ENCODE measurements around the gene VRK1. TPM values are rescaled to one million over a fixed set of nuclear protein-coding genes. Genes with fewer than 3 reads are reported as not detected.

Gene VRK1
- polyA plus RNA-seq, 3 donors: 5.5 to 14.3 (median 13.2) TPM

DNA sequence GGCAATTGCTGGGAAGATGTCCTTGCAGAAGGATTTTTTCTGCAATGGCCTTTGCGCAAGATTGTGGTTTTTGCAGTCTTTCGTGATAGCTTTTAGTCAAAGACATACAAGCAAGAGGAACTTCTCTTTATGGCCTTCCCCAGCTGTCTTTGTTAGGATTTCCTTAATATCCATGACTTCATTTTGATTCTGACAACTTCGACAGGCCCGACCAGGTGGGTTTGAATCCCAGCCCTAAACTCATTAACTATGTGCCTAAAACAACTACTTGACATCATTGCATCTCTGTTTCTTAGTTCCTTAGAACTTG, 13.3 kb upstream of the VRK1 start:
- peak overlapping the region in 1 of 2 donors; percentile 77 for H3K4me3 Mint-ChIP-seq
- H3K9me3 ChIP-seq (replicated peaks in 1 of 2; ENCODE audit: control insufficient read depth in 1 of 2, insufficient read depth in 1 of 2, low read length in 2 of 2): peaks cover 0 to 3% of the 10 kb centered on the region in 2 donors
- peaks cover 45% of the 10 kb centered on the region for H3K4me1 Mint-ChIP-seq
- peak; percentile 67 to 93 (median 86) for DNase-seq
- peaks cover 7 to 16% (median 14%) of the 10 kb centered on the region in 3 donors for H3K27me3 Mint-ChIP-seq (ENCODE audit: low read depth in 3 of 3)
- peak overlapping the region; percentile 80 to 93 (median 89) for H3K27ac Mint-ChIP-seq
- H3K79me2 ChIP-seq (ENCODE audit: insufficient read depth, low read length): no peaks in the 10 kb centered on the region
- TF ChIP-seq, protein P1, sequence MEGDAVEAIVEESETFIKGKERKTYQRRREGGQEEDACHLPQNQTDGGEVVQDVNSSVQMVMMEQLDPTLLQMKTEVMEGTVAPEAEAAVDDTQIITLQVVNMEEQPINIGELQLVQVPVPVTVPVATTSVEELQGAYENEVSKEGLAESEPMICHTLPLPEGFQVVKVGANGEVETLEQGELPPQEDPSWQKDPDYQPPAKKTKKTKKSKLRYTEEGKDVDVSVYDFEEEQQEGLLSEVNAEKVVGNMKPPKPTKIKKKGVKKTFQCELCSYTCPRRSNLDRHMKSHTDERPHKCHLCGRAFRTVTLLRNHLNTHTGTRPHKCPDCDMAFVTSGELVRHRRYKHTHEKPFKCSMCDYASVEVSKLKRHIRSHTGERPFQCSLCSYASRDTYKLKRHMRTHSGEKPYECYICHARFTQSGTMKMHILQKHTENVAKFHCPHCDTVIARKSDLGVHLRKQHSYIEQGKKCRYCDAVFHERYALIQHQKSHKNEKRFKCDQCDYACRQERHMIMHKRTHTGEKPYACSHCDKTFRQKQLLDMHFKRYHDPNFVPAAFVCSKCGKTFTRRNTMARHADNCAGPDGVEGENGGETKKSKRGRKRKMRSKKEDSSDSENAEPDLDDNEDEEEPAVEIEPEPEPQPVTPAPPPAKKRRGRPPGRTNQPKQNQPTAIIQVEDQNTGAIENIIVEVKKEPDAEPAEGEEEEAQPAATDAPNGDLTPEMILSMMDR (IDR thresholded peaks at IDR 0.05): no peak
- no peak overlapping the region for H3K9ac ChIP-seq (ENCODE audit: insufficient read depth, low read length, poor library complexity, severe bottlenecking)
- intact Hi-C loops (cut with micrococcal nuclease): no loop called here
- no peak overlapping the region for H2AFZ ChIP-seq (ENCODE audit: insufficient read depth, low read depth, low read length, poor library complexity, severe bottlenecking)
- H3K4me1 ChIP-seq (ENCODE audit: control insufficient read depth in 1 of 2, insufficient read depth in 2 of 2, low read length in 2 of 2): peaks cover 31 to 43% of the 10 kb centered on the region in 2 donors
- peak overlapping the region; percentile 59 for H3K4me2 ChIP-seq (replicated peaks; ENCODE audit: extremely low read depth, low read length, poor library complexity, severe bottlenecking)
- H3K36me3 Mint-ChIP-seq: no peaks in the 10 kb centered on the region
- no peaks in the 10 kb centered on the region for H4K20me1 ChIP-seq (ENCODE audit: insufficient read depth, low read length)
- H3K27ac ChIP-seq (ENCODE audit: low read depth in 1 of 2, low read length in 2 of 2): peak overlapping the region; percentile 29 to 72
- H3K9me3 Mint-ChIP-seq: peaks cover 0 to 3% (median 0%) of the 10 kb centered on the region in 7 donors
- peak overlapping the region in 1 of 3 experiments; percentile 49 for H3K4me3 ChIP-seq (replicated peaks in 1 of 3; ENCODE audit: low read depth in 2 of 3, low read length in 3 of 3)
- no peaks in the 10 kb centered on the region for H3K36me3 ChIP-seq (replicated peaks in 1 of 2; ENCODE audit: control insufficient read depth in 1 of 2, insufficient read depth in 2 of 2, low read length in 2 of 2)
- peaks cover 7 to 12% of the 10 kb centered on the region in 2 donors for H3K27me3 ChIP-seq (ENCODE audit: control insufficient read depth in 2 of 2, insufficient read depth in 2 of 2, low read length in 2 of 2)
- 0% methylated on average over 2 of the region's 4 CpGs for WGBS (ENCODE audit: insufficient coverage)

DNA sequence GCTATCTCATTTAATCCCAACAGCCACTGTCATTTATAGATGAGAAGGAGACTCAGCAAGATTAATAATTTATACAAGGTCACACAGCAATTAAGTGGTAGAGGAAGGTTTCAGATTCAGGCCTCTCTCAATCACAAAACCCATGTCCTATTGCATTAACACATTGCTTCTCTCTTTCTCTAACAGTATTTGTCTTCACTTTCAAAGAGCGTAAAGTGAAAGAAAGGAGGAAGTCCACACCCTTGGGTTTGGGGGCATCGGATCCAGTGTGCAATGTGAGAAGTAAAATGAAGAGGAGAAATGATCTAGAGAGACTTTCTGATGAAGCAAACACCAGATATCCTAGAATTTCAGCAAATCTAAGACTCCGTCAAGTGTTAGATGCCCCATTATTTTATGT, 7.0 kb upstream of the VRK1 start:
- H3K36me3 ChIP-seq (replicated peaks in 1 of 2; ENCODE audit: control insufficient read depth in 1 of 2, insufficient read depth in 2 of 2, low read length in 2 of 2): no peaks in the 10 kb centered on the region
- H2AFZ ChIP-seq (ENCODE audit: insufficient read depth, low read depth, low read length, poor library complexity, severe bottlenecking): no peak overlapping the region
- H3K79me2 ChIP-seq (ENCODE audit: insufficient read depth, low read length): no peaks in the 10 kb centered on the region
- H3K27me3 ChIP-seq (ENCODE audit: control insufficient read depth in 2 of 2, insufficient read depth in 2 of 2, low read length in 2 of 2): no peaks in the 10 kb centered on the region
- Mint-ChIP-seq H3K4me1 (peaks cover 60% of the 10 kb centered on the region), H3K36me3 (no peaks in the 10 kb centered on the region), H3K4me3 (peak overlapping the region; percentile 5 to 70), H3K27me3 (ENCODE audit: low read depth in 3 of 3) (peaks cover 2 to 10% (median 2%) of the 10 kb centered on the region in 3 donors), H3K27ac (peak overlapping the region in 6 of 7 donors; percentile 31 to 89 (median 69)), H3K9me3 (peaks cover 0 to 3% (median 0%) of the 10 kb centered on the region in 7 donors)
- WGBS (ENCODE audit: insufficient coverage): no CpG with 5 or more reads among the region's 3 CpGs
- intact Hi-C loops (cut with micrococcal nuclease): loop anchor here in 1 of 2 donors (10.0 kb wide), 1 partner anchor 285 kb away; the partner anchor contains the start of gene PAPOLA
- peak overlapping the region; percentile 49 for H3K4me2 ChIP-seq (replicated peaks; ENCODE audit: extremely low read depth, low read length, poor library complexity, severe bottlenecking)
- no peaks in the 10 kb centered on the region for H3K9me3 ChIP-seq (replicated peaks in 1 of 2; ENCODE audit: control insufficient read depth in 1 of 2, insufficient read depth in 1 of 2, low read length in 2 of 2)
- H3K27ac ChIP-seq (ENCODE audit: low read depth in 1 of 2, low read length in 2 of 2): peak overlapping the region in 1 of 2 donors; percentile 14
- DNase-seq: peak in 2 of 3 donors; percentile 16 to 20
- H3K4me1 ChIP-seq (ENCODE audit: control insufficient read depth in 1 of 2, insufficient read depth in 2 of 2, low read length in 2 of 2): peaks cover 47 to 61% of the 10 kb centered on the region in 2 donors
- H4K20me1 ChIP-seq (ENCODE audit: insufficient read depth, low read length): no peaks in the 10 kb centered on the region
- TF ChIP-seq, protein P1 (IDR thresholded peaks at IDR 0.05): no peak
- H3K9ac ChIP-seq (ENCODE audit: insufficient read depth, low read length, poor library complexity, severe bottlenecking): no peak overlapping the region
- H3K4me3 ChIP-seq (replicated peaks in 1 of 3; ENCODE audit: low read depth in 2 of 3, low read length in 3 of 3): peak overlapping the region in 1 of 3 experiments; percentile 3

Data from CD14-positive monocyte (primary cell).